Loucy (cell line): ENCODE measurements around the gene BPTF.

Source experiments
- EZH2phosphoT487 ChIP-seq: fragments of 200-600 bp; IDR thresholded peaks from 2 replicates; pipeline ENCODE4 v1.6.1; 2018; ENCODE audit warnings: antibody characterized with exemption, mild to moderate bottlenecking, moderate library complexity, borderline replicate concordance
- TF ChIP-seq, protein P1 (sequence below): fragments of 200-600 bp; sonication (generic); conservative IDR thresholded peaks from 2 replicates; pipeline ENCODE4 v1.5.1; 2014; ENCODE audit warnings: mild to moderate bottlenecking, antibody characterized with exemption, low read length

DNA sequence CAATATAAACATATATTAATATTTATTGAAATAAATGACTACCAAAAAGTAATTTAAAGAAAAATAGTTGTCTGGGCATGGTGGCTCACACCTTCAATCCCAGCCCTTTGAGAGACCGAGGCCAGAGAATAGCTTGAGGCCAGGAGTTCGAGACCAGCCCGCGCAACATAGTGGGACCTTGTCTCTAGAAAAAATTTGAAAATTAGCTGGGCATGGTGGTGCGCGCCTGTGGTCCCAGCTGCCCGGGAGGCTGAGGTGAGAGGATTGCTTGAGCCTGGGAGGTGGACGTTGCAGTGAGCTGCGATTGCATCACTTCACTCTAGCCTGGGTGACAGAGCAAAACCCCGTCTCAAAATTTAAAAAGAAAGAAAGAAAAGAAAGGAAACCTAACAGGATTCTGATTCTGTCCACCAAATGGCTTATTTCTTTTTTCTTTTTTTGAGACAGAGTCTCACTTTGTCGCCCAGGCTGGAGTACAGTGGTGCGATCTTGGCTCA, 3.4 kb upstream of the BPTF start:
- TF ChIP-seq, protein P1, sequence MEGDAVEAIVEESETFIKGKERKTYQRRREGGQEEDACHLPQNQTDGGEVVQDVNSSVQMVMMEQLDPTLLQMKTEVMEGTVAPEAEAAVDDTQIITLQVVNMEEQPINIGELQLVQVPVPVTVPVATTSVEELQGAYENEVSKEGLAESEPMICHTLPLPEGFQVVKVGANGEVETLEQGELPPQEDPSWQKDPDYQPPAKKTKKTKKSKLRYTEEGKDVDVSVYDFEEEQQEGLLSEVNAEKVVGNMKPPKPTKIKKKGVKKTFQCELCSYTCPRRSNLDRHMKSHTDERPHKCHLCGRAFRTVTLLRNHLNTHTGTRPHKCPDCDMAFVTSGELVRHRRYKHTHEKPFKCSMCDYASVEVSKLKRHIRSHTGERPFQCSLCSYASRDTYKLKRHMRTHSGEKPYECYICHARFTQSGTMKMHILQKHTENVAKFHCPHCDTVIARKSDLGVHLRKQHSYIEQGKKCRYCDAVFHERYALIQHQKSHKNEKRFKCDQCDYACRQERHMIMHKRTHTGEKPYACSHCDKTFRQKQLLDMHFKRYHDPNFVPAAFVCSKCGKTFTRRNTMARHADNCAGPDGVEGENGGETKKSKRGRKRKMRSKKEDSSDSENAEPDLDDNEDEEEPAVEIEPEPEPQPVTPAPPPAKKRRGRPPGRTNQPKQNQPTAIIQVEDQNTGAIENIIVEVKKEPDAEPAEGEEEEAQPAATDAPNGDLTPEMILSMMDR = no peak
- no peak for TF ChIP-seq EZH2phosphoT487
